ENCODE measurements around the gene ERP44.

- no peak for TF ChIP-seq POLR2A (IDR thresholded peaks at IDR 0.05)
- no peak for TF ChIP-seq CTCF (IDR thresholded peaks at IDR 0.05)
Observed at GRCh38 chr9:100066539-100066938, 32.3 kb downstream of the ERP44 start.

Measured in lower leg skin (tissue), 3 donors.